KMS-11 (cell line): ENCODE measurements around the gene ELK3.

ENCODE experiments used
- H2AFZ ChIP-seq: fragments of 200-600 bp; sonication (generic); 2 replicates; pipeline ENCODE4 v1.6.1; 2016; ENCODE audit warnings: antibody characterized with exemption, mixed run types, low read depth
- H3K27ac ChIP-seq: fragments of 200-600 bp; sonication (generic); 2 replicates; pipeline ENCODE4 v1.6.1; 2016; ENCODE audit warnings: mild to moderate bottlenecking, mixed run types
- H3K27me3 ChIP-seq: fragments of 200-600 bp; sonication (generic); 2 replicates; pipeline ENCODE4 v1.6.1; 2017; ENCODE audit warnings: mild to moderate bottlenecking, low read depth, mixed run types, moderate library complexity; ENCODE audit not compliant: insufficient read depth
- H3K36me3 ChIP-seq: fragments of 200-600 bp; sonication (generic); 2 replicates; pipeline ENCODE4 v1.6.1; 2017; ENCODE audit warnings: mild to moderate bottlenecking, mixed run types; ENCODE audit not compliant: insufficient read depth
- H3K4me1 ChIP-seq: fragments of 200-600 bp; sonication (generic); 2 replicates; pipeline ENCODE4 v1.6.1; 2016; ENCODE audit warnings: mild to moderate bottlenecking, low read depth, mixed run types; ENCODE audit not compliant: poor library complexity, severe bottlenecking
- H3K4me2 ChIP-seq: fragments of 200-600 bp; sonication (generic); 2 replicates; pipeline ENCODE4 v1.7.0; 2016; ENCODE audit warnings: mild to moderate bottlenecking, mixed run types
- H3K4me3 ChIP-seq: fragments of 200-600 bp; sonication (generic); IDR thresholded peaks from 2 replicates; pipeline ENCODE4 v1.6.1; 2017; ENCODE audit warnings: low read depth, low read length, mixed read lengths; ENCODE audit not compliant: insufficient read depth
- H3K79me2 ChIP-seq: fragments of 200-600 bp; sonication (generic); 2 replicates; pipeline ENCODE4 v1.6.1; 2016; ENCODE audit warnings: low read depth, mixed run types; ENCODE audit not compliant: insufficient read depth
- H3K9ac ChIP-seq: fragments of 200-600 bp; sonication (generic); 2 replicates; pipeline ENCODE4 v1.6.1; 2016; ENCODE audit warnings: mild to moderate bottlenecking, mixed run types
- H4K20me1 ChIP-seq: fragments of 200-600 bp; sonication (generic); 2 replicates; pipeline ENCODE4 v1.6.1; 2016; ENCODE audit warnings: mild to moderate bottlenecking, mixed run types; ENCODE audit not compliant: insufficient read depth
- TF ChIP-seq, protein P1 (sequence below): fragments of 200-600 bp; sonication (generic); conservative IDR thresholded peaks from 2 replicates; pipeline ENCODE4 v1.6.1; 2017; ENCODE audit warnings: low read depth, mild to moderate bottlenecking, antibody characterized with exemption, low read length, moderate library complexity, mixed read lengths

ELK3 gene

DNA sequence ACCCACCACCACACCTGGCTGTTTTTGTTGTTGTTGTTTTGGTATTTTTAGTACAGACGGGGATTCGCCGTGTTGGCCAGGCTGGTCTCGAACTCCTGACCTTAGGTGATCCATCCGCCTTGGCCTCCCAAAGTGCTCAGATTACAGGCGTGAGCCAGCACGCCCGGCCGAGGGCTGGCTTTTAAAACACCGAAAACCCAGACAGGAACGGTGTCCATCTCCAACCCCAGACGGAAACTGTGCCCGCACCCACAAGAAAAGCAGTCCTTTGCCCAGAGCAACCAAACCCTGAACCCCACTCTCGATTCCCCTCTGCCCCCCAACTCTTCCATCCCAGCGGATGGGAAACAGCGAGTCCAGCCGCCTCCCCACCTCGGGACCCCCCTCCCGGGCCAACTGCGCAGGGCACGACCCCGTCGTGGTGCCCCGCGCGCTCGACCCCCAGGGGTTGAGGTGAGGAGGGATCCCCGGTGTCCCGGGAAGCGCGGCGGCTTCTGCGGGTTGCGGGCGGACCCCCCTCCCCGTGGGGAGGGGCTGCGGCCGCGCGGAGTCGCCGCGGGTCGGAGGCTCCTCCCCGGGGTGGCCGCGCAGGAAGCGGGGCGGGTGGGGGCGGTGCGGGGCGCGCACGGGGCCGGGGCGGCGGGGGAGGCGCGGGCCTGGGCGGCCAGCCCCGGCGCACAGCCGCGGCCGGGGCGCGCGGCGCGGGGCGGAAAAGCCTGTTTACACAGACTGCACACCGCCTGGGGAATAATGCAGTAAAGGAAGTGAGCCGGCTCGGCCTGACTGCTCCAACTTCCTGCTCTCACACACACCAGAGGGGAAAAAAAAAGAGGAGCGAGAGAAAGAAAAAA lies at the start of gene ELK3:
Gene ELK3, plus strand, starts transcription at position 651 of the 851 bp plus-strand sequence.
- peak within 1 kb of the TSS; percentile 91 for H2AFZ ChIP-seq
- H3K4me2 ChIP-seq, result peak within 1 kb of the TSS; percentile 86
- H3K9ac ChIP-seq, result peak within 1 kb of the TSS; percentile 89
- H3K27ac ChIP-seq, result peak within 1 kb of the TSS; percentile 94
- no peaks in the 10 kb centered on the region for H3K36me3 ChIP-seq
- no peak within 1 kb of the TSS for H3K4me3 ChIP-seq
- peaks cover 32% of the 10 kb centered on the region for H3K79me2 ChIP-seq
- no peaks in the 10 kb centered on the region for H3K27me3 ChIP-seq
- TF ChIP-seq, protein P1, sequence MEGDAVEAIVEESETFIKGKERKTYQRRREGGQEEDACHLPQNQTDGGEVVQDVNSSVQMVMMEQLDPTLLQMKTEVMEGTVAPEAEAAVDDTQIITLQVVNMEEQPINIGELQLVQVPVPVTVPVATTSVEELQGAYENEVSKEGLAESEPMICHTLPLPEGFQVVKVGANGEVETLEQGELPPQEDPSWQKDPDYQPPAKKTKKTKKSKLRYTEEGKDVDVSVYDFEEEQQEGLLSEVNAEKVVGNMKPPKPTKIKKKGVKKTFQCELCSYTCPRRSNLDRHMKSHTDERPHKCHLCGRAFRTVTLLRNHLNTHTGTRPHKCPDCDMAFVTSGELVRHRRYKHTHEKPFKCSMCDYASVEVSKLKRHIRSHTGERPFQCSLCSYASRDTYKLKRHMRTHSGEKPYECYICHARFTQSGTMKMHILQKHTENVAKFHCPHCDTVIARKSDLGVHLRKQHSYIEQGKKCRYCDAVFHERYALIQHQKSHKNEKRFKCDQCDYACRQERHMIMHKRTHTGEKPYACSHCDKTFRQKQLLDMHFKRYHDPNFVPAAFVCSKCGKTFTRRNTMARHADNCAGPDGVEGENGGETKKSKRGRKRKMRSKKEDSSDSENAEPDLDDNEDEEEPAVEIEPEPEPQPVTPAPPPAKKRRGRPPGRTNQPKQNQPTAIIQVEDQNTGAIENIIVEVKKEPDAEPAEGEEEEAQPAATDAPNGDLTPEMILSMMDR, result no peak
- H3K4me1 ChIP-seq, result peaks cover 30% of the 10 kb centered on the region
- H4K20me1 ChIP-seq, result no peaks in the 10 kb centered on the region

DNA sequence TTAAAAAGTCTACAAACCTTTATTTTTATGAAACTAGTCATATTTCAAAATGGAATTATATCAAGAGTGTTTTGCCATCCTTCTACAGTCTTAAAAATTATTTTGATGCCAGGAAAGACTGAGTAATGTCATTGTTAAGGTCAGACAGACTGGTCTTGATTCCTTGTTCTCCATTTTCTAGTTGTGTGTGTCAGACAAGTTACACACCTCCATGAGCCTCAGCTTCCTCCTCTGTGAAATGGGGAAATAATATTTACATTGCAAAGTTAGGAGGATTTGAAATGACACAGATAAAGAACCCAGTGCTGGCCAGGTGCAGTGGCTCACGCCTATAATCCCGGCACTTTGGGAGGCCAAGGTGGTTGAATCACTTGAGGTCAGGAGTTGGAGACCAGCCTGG lies 47.4 kb upstream of the ELK3 start:
- Histone ChIP-seq H2AFZ (no peak overlapping the region), H3K9ac (no peak overlapping the region), H3K79me2 (no peaks in the 10 kb centered on the region), H3K27ac (no peak overlapping the region), H3K4me3 (no peak overlapping the region), H4K20me1 (no peaks in the 10 kb centered on the region), H3K27me3 (no peaks in the 10 kb centered on the region), H3K36me3 (no peaks in the 10 kb centered on the region), H3K4me2 (no peak overlapping the region), H3K4me1 (no peaks in the 10 kb centered on the region)
- TF ChIP-seq, protein P1, result no peak

DNA sequence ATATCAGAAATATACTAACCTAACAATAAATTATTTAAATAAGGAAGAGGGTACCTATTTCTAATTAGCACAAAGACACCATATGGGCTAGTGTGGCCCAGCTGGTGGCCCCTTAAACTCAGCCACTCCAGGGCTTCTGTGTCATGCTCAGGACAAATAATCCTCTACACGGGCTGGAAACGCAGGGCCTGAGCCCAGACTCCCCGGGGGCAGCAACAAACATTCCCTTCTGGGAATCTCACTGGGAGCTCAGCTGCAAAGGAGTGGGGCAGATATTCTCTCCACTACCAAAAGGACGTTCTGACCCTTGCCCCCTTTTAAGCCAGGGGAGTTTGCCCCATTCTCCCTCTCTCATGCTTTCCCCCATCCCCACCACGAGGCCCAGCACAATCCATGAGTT lies 43.7 kb upstream of the ELK3 start:
- Histone ChIP-seq H2AFZ (no peak overlapping the region), H3K4me3 (no peak overlapping the region), H3K27ac (no peak overlapping the region), H3K9ac (no peak overlapping the region), H4K20me1 (no peaks in the 10 kb centered on the region), H3K36me3 (no peaks in the 10 kb centered on the region), H3K79me2 (no peaks in the 10 kb centered on the region), H3K27me3 (no peaks in the 10 kb centered on the region), H3K4me2 (no peak overlapping the region), H3K4me1 (no peaks in the 10 kb centered on the region)
- TF ChIP-seq, protein P1, result no peak

DNA sequence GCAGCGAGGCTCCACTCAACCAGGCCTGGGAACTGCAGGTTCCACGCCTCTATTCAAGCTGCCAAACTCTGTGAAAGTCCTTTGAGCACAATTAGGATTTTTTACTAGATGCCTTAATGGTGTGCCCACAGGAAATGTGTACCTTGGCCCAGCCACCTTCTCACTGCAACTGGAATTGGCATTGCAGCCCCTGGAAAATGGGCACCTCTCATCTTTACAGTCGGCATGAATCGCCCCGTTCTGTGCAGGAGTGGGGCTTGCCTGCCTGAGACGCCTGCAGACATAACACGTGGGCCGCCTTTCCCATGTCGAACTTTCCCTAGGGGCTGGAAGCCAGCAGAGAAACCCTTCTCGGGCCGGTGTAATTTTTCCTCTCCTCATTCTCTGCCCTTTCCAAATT lies 42.0 kb upstream of the ELK3 start:
- H3K79me2 ChIP-seq, result no peaks in the 10 kb centered on the region
- H3K27me3 ChIP-seq, result no peaks in the 10 kb centered on the region
- H4K20me1 ChIP-seq, result no peaks in the 10 kb centered on the region
- H2AFZ ChIP-seq, result no peak overlapping the region
- H3K36me3 ChIP-seq, result no peaks in the 10 kb centered on the region
- no peak overlapping the region for H3K27ac ChIP-seq
- no peak overlapping the region for H3K9ac ChIP-seq
- no peak overlapping the region for H3K4me2 ChIP-seq
- no peaks in the 10 kb centered on the region for H3K4me1 ChIP-seq
- TF ChIP-seq, protein P1, result no peak
- H3K4me3 ChIP-seq, result no peak overlapping the region
